Measurements from ENCODE around the gene KRTAP5-7.
"Not testable (repeated sequence)": the region's sequence is repeated elsewhere in the genome, so short reads cannot be mapped to it uniquely, and the experiment has no call there.

KRTAP5-7 gene, protein sequence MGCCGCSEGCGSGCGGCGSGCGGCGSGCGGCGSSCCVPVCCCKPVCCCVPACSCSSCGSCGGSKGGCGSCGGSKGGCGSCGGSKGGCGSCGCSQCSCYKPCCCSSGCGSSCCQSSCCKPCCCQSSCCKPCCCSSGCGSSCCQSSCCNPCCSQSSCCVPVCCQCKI

GRCh38 chr11:71526796-71527575 lies at the start of gene KRTAP5-7:
TSS of gene KRTAP5-7 (plus strand) at chr11:71527267. CDS start at chr11:71527301, 34 bp downstream.
- DNase-seq (ENCODE audit: low spot score): not testable (repeated sequence)

DNA sequence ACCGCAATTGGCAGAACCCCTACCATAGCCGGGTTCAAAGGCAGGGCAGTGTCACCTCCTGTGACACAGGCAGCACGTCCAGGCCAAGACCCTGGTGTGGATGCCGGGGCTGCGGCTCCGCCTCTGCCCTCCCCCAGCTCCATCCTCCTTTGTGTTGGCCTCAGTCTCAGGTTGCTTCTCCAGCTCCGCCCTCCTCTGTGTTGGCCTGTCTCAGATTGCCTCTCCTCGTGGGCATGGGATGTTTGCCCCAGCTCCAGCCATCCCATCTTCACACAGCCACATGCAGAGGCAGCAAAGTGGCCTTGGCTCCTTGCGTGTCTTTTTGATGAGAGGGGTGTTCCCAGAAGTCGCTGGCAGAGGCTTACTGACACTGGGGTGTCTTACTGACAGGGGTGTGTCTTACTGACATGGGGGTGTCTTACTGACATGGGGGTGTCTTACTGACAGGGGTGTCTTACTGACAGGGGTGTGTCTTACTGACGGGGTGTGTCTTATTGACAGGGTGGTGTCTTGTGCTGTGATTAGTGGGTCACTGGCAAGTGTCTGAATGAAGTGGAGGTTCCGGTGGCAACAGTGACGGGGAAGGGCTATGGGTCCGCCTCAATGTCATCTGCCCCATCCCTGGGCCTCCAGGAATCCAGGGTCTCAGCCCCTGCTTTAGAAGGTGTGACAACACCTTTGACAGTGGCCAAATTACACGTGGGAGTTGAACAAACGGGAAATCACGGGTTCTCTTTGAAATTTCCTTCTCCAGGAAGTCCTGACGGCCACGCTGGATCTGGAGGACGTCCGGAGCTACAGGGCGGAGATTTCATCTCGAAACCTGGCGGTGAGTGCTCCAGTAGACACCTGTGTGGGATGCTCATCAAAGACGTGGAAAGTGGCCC lies 49.2 kb upstream of the KRTAP5-7 start:
- DNase-seq (ENCODE audit: low spot score): no peak

- no peak for DNase-seq (ENCODE audit: low spot score)
Observed at GRCh38 chr11:71478528-71478840, 48.6 kb upstream of the KRTAP5-7 start.

DNA sequence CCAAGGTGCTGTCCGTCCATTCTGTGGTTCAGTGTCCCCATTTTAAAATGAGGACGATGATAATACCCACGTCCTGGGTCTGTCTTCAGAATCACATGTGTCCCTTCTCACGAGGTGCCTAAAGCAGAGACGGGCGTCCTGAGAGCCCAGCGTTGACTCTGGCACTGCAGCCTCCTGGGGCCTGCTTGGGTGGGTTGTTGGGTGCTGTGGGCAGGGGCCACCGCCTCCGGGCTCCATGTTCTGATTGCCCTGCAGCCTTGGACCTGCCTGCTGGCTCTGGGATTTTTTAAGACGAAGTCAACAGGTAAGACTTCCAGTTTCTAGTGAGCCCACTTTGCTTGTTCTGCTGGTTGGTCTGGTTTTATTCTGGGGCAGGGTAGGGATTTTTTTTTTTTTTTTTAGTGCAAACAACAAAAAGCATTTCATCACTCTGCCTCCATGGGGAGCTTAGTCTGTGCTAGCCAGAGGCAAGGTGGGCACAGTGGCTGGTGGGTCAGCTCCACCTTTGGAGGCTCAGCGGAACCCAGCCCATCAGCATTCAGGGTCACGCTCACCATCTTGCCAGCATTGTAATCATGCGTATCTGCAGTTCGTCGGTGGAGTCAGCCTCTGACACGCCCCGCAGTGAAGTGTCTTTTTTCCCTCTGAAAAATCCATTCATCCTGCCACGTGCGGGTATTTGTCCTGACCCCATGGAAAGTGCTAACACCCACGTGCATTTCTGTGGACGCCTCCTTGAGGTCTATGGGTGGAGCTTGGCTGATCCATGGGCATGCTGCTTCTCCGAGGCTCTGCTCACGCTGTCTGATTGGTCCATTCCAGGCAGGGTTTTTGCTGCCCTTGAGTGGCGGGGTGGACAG lies 45.7 kb upstream of the KRTAP5-7 start:
- DNase-seq (ENCODE audit: low spot score): no peak

- no peak for DNase-seq (ENCODE audit: low spot score)
Observed at GRCh38 chr11:71482216-71482615, 44.9 kb upstream of the KRTAP5-7 start.

- no peak for DNase-seq (ENCODE audit: low spot score)
Observed at GRCh38 chr11:71482746-71483364, 44.2 kb upstream of the KRTAP5-7 start.

GRCh38 chr11:71483692-71484091 lies 43.4 kb upstream of the KRTAP5-7 start:
- no peak for DNase-seq (ENCODE audit: low spot score)

DNA sequence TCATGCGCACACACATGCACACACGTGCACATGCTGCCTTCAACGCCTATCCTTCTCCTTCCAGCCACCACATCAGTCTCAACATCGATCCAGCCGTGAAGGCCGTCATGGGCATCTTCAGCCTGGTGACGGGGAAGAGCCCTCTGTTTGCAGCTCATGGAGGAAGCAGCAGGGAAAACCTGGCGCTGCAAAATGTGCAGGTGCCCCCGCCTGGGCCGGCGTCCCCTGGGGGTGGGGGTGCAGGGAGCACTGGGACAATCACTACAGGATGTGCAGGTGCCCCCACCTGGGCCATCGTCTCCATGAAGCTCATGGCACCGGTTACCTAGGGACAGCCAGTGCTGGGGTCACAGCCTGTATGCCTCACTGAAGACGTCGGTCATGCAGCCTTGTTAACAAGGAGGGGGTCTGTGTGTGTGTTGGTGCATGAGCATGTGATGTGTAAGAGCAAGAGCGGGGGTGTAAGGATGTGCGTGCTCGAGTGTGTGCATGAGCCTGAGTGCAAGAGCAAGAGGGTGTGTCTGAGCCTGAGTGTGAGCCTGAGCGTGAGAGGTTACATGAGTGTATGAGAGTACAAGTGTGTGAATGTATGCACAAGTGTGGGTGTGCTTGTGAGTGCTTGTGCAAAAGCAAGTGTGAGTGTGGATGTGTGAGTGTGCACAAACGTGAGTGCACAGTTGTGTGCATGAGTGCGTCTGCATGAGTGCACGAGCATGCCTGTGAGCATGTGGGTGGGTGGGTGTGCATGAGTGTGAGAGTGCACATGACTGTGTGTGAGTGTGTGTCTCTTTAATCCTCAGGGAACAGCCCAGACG lies 42.6 kb upstream of the KRTAP5-7 start:
- DNase-seq (ENCODE audit: low spot score): no peak

GRCh38 chr11:71485063-71485399 lies 42.0 kb upstream of the KRTAP5-7 start:
- DNase-seq (ENCODE audit: low spot score): no peak

GRCh38 chr11:71485466-71485865 lies 41.6 kb upstream of the KRTAP5-7 start:
- DNase-seq (ENCODE audit: low spot score): no peak

GRCh38 chr11:71486320-71486719 lies 40.7 kb upstream of the KRTAP5-7 start:
- no peak for DNase-seq (ENCODE audit: low spot score)

GRCh38 chr11:71488681-71489270 lies 38.3 kb upstream of the KRTAP5-7 start:
- no peak for DNase-seq (ENCODE audit: low spot score)

DNA sequence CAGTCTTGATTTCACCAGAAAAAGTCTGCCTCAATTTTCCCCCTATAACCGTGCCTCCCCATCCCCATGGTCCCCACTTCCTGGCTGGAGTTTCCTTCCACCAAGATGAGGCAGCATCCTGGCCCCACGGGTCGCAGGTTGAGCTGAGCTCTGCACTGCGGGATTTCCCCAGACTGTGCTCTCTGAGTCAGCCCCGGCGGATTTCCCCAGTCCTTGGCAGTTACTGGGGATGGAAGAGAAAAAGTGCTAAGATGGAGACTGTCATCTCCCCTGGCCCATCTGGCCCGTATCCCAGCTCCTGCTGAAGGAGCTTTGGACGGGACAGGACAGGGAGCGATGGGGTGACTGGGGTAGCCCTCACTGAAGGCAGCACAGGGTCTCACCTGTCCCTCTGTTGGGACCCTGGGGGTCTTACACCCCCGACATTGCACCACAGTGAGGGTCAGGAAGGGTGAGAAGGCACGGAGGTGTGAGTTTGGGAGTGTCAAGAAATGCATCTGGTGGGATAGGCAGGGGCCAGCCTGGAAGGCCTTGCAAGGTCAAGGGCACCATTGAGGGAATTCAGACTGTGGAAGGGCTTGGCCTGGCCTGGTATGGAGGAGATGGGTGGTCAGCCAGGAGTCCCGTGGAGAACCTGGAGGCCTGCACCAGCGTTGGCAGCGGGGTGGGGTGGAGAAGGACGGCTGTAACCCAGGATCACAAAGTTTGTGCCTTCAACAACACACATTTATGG lies 37.6 kb upstream of the KRTAP5-7 start:
- no peak for DNase-seq (ENCODE audit: low spot score)

DNA sequence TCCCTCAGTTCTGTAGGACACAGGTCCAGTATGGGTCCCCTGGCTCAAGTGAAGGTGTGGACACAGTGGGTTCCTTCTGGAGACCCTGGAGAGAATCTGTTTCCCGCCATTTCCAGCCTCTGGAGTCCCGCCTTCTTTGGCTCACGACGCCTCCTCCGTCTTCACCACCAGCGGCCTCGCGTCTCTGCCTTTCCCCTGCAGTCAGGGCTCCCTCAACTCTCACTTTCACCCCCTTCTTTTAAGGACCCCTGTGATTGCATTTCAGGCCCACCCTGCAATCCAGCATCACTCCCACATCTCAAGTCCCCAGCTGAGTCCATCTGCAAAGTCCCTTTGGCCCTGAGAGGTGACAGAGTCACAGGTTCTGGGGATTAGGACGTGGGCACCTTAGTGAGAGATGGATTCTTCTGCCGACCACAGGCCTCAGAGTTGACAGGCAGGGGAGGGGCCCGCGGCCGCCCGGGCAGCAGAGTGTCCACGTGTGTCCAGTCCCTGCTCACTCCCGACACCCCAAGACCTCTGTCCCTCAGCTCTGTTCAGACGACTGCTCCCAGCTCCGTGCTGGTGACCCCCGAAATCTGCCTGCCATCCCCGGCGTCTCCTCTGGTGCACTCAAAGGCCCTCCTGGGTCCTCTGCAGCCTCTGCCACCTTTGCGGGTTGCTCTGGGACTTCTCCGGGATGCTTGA lies 36.9 kb upstream of the KRTAP5-7 start:
- DNase-seq (ENCODE audit: low spot score): no peak

- DNase-seq (ENCODE audit: low spot score): no peak
Observed at GRCh38 chr11:71490731-71491390, 36.2 kb upstream of the KRTAP5-7 start.

DNA sequence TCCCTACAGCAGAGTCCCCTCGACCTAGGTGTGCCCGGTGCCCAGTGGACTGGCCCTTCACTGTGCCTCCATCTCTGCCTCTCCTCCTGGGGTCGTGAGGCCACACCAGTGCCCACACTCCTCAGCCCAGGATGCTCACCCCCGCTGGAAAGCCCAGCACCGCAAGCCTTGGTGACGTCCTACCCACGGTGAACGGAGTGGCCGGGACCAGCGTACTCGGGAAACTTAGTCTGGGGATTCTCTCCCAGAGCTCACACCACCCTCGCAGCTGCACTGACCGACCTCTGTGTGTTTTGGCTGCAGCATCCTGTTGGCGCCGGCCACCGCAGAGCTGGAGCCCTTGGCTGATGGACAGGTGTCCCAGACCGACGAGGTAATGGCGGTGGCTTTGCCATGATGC lies 35.5 kb upstream of the KRTAP5-7 start:
- no peak for DNase-seq (ENCODE audit: low spot score)

DNA sequence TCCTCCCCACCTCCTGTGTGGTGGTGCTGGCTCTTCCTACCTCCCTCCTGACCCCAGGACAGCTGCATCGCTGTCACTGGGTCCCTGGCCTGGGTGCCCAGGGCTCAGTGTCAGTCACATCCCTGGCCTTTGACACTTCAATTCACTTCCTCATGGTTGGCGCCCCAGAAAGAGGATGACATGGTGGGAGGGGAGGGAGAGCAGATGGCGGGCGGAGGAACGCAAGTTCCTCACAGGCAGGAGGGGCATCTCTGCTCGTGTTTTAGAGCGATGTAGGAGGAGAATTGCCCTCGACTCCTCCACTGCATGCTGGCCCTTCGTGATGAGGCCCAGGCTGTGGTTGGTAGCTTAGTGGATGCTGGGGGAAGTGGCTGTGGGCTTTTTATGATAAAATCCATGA lies 35.1 kb upstream of the KRTAP5-7 start:
- no peak for DNase-seq (ENCODE audit: low spot score)
